PC-9 (cell line): ENCODE measurements around the gene PRPF4. TPM values are rescaled to one million over a fixed set of nuclear protein-coding genes. Genes with fewer than 3 reads are reported as not detected.
A peak's percentile ranks its signal among the peaks of the same experiment; 100 is the strongest.

Experiments
- Bru-seq: library from RNA; stranded (reverse); fragments of 400-500 nt; gene quantifications from one replicate; lab custom pipeline; 2021; lab: Mats Ljungman, UMichigan
- BruChase-seq, 2 experiments: library from RNA; stranded (reverse); fragments of 400-500 nt; gene quantifications; one replicate each; lab custom pipeline; 2021; lab: Mats Ljungman, UMichigan
- BruUV-seq: library from RNA; stranded (reverse); fragments of 400-500 nt; replicated peaks from 2 replicates; lab custom pipeline; 2021; lab: Mats Ljungman, UMichigan
- CTCF ChIA-PET: fragments of 300-600 bp; sonication (Branson Sonifier 250); formaldehyde crosslinking; loops from one replicate; lab custom pipeline; 2022; ENCODE audit warnings: antibody characterized with exemption; lab: Charles Lee
- POLR2A ChIA-PET: fragments of 300-600 bp; sonication (Branson Sonifier 250); formaldehyde crosslinking; loops from one replicate; lab custom pipeline; 2022; ENCODE audit warnings: antibody characterized with exemption; ENCODE audit not compliant: unreplicated experiment; lab: Charles Lee
- DNase-seq, 2 experiments: peaks; one replicate each; pipeline versions ENCODE4 v3.0.0 to v3.0.0-alpha.2; 2015 to 2022; ENCODE audit warnings: mixed read lengths in 1 of 2
- H2AFZ ChIP-seq: fragments of 200-600 bp; sonication (generic); 2 replicates; pipeline ENCODE4 v1.8.1; 2017; ENCODE audit warnings: antibody characterized with exemption
- H3F3A ChIP-seq: fragments of 200-600 bp; sonication (generic); 2 replicates; pipeline ENCODE4 v1.8.1; 2017; ENCODE audit warnings: antibody characterized with exemption, mild to moderate bottlenecking, low read depth; ENCODE audit not compliant: insufficient read depth
- H3K27ac ChIP-seq: fragments of 200-600 bp; sonication (generic); 2 replicates; pipeline ENCODE4 v1.6.1; 2016; ENCODE audit warnings: mixed run types
- H3K27me3 ChIP-seq: fragments of 200-600 bp; sonication (generic); 2 replicates; pipeline ENCODE4 v1.6.1; 2016; ENCODE audit warnings: low read depth, mixed run types; ENCODE audit not compliant: insufficient read depth
- H3K36me3 ChIP-seq: fragments of 200-600 bp; sonication (generic); 2 replicates; pipeline ENCODE4 v1.6.1; 2016; ENCODE audit warnings: low read depth, mixed run types
- H3K4me1 ChIP-seq: fragments of 200-600 bp; sonication (generic); replicated peaks from 2 replicates; pipeline ENCODE4 v1.6.1; 2016; ENCODE audit warnings: mixed run types; ENCODE audit not compliant: insufficient read depth
- H3K4me2 ChIP-seq: fragments of 200-600 bp; sonication (generic); 2 replicates; pipeline ENCODE4 v1.6.1; 2017; ENCODE audit warnings: mixed run types
- H3K4me3 ChIP-seq: fragments of 200-600 bp; sonication (generic); 2 replicates; pipeline ENCODE4 v1.6.1; 2016; ENCODE audit warnings: mixed run types
- H3K79me2 ChIP-seq: fragments of 200-600 bp; sonication (generic); 2 replicates; pipeline ENCODE4 v1.6.1; 2017; ENCODE audit warnings: low read depth, mixed run types
- H3K9me2 ChIP-seq: fragments of 200-600 bp; sonication (generic); 2 replicates; pipeline ENCODE4 v1.8.1; 2017; ENCODE audit warnings: mild to moderate bottlenecking; ENCODE audit not compliant: insufficient read depth
- H3K9me3 ChIP-seq: fragments of 200-600 bp; sonication (generic); 2 replicates; pipeline ENCODE4 v1.8.1; 2016; ENCODE audit warnings: low read depth; ENCODE audit not compliant: insufficient read depth
- H4K20me1 ChIP-seq: fragments of 200-600 bp; sonication (generic); 2 replicates; pipeline ENCODE4 v1.8.1; 2017; ENCODE audit not compliant: insufficient read depth
- CTCF ChIP-seq: fragments of 200-600 bp; sonication (generic); conservative IDR thresholded peaks from 2 replicates; pipeline ENCODE4 v1.6.1; 2017; ENCODE audit warnings: mixed run types, antibody characterized with exemption, mild to moderate bottlenecking, moderate library complexity
- EZH2 ChIP-seq: fragments of 200-600 bp; sonication (generic); IDR thresholded peaks from 2 replicates; pipeline ENCODE4 v1.8.0; 2017; ENCODE audit warnings: antibody characterized with exemption, low read depth
- intact Hi-C: fragments of 100-400 bp; cut with micrococcal nuclease; formaldehyde crosslinking; loops from one replicate; pipeline ENCODE4 v1.10.0; 2022; ENCODE audit not compliant: unreplicated experiment
- long read RNA-seq: library from polyadenylated mRNA; stranded (forward); transcript quantifications from one replicate; pipeline ENCODE4 v2.0.0, GENCODE V29; 2022
- total RNA-seq: library from RNA; stranded (reverse); gene quantifications from 2 replicates; pipeline ENCODE4 v1.2.3, GENCODE V29; 2021

Gene PRPF4
- total RNA-seq (31.6 and 36.3 TPM in 2 replicates), Bru-seq, nascent RNA (percentile 92 among the genes with signal in this experiment), BruChase-seq, experiment 1, labeled RNA remaining after a 2-hour chase (percentile 88 among the genes with signal in this experiment), BruChase-seq, experiment 2, labeled RNA remaining after a 6-hour chase (percentile 96 among the genes with signal in this experiment)
- long read RNA-seq, transcript PRPF4-202 (14 exons, 3,212 nt), result major isoform, 48 of 73 reads
- long read RNA-seq, transcript PRPF4-201 (14 exons, 2,787 nt), result minor isoform, 16 of 73 reads
- long read RNA-seq, partial matches to known transcripts, result 4 of 73 reads
- long read RNA-seq, other reads (novel, unspliced or antisense), result 5 of 73 reads

GRCh38 chr9:113275157-113276131 lies at the start of gene PRPF4, which contains the start of gene CDC26:
Gene PRPF4 (plus strand): TSS chr9:113275658. CDS start chr9:113275744, 86 bp downstream.
Gene CDC26 (minus strand): TSS chr9:113275572. CDS start chr9:113272507, 3,065 bp downstream.
- DNase-seq, result peak; percentile 90 to 94
- CTCF ChIA-PET, result interaction anchor here (0.5 to 2.0 kb wide), 13 partner anchors 41 to 1015 kb away, joined by 3 to 9 read pairs (median 5); partner anchors contain the start of genes C9orf43, FKBP15, POLE3 and SLC31A1
- BruUV-seq, result TSS peak; percentile 70
- Histone ChIP-seq H3F3A (peaks cover 6% of the 10 kb centered on the region; the same call in 1 of the 2 replicates), H3K9me3 (no peaks in the 10 kb centered on the region), H4K20me1 (no peaks in the 10 kb centered on the region; the same call in 1 of the 2 replicates), H3K4me2 (peak within 1 kb of the TSS; percentile 93), H3K4me1 (peaks cover 13% of the 10 kb centered on the region), H3K79me2 (peaks cover 34% of the 10 kb centered on the region), H3K36me3 (peaks cover 37% of the 10 kb centered on the region), H3K4me3 (peak within 1 kb of the TSS; percentile 81), H2AFZ (peak within 1 kb of the TSS; percentile 94), H3K27me3 (no peaks in the 10 kb centered on the region), H3K9me2 (no peaks in the 10 kb centered on the region), H3K27ac (peak within 1 kb of the TSS; percentile 50)
- POLR2A ChIA-PET, result interaction anchor here (0.6 to 1.0 kb wide), 8 partner anchors 54 to 1379 kb away, joined by 3 to 7 read pairs (median 4); partner anchors contain the start of genes ALAD, FKBP15, SLC31A1 and SLC31A2
- TF ChIP-seq CTCF, result no peak
- TF ChIP-seq EZH2, result no peak
- intact Hi-C loops, result loop anchor here (1.0 to 10.0 kb wide), 7 partner anchors 55 to 351 kb away; partner anchors contain the start of genes C9orf43, FKBP15, POLE3 and SLC31A1

- H3K4me2 ChIP-seq, result no peak overlapping the region
- intact Hi-C loops, result no loop called here
- POLR2A ChIA-PET, result no interaction called here
Measured at GRCh38 chr9:113227436-113227835, 48.0 kb upstream of the PRPF4 start.

More at GRCh38 chr9:113227436-113227835, 48.0 kb upstream of the PRPF4 start:
- Histone ChIP-seq H3K36me3 (0 out of 2 replicates have a peak, but pooled peaks cover 4% of the 10 kb centered on the region), H3K4me1 (peaks cover 16% of the 10 kb centered on the region), H3K27me3 (no peaks in the 10 kb centered on the region), H2AFZ (no peak overlapping the region), H3K4me3 (no peak overlapping the region), H3K9me2 (no peaks in the 10 kb centered on the region), H3K27ac (no peak overlapping the region), H3K79me2 (peaks cover 14% of the 10 kb centered on the region; the same call in 1 of the 2 replicates), H3F3A (no peaks in the 10 kb centered on the region; the same call in 1 of the 2 replicates), H4K20me1 (no peaks in the 10 kb centered on the region), H3K9me3 (no peaks in the 10 kb centered on the region)
- CTCF ChIA-PET, result no interaction called here
- TF ChIP-seq EZH2, result no peak
- no peak for TF ChIP-seq CTCF
- DNase-seq, result no peak
- BruUV-seq, result no TSS peak
